Right hindlimb (tissue), 1 donor: ENCODE data around the gene A1CF.
"Not testable (repeated sequence)": the region's sequence is repeated elsewhere in the genome, so short reads cannot be mapped to it uniquely, and the experiment has no call there.

Experiments
- DNase-seq: peaks from one replicate; pipeline ENCODE4 v3.0.0-alpha.2; 2018

The A1CF gene

DNA sequence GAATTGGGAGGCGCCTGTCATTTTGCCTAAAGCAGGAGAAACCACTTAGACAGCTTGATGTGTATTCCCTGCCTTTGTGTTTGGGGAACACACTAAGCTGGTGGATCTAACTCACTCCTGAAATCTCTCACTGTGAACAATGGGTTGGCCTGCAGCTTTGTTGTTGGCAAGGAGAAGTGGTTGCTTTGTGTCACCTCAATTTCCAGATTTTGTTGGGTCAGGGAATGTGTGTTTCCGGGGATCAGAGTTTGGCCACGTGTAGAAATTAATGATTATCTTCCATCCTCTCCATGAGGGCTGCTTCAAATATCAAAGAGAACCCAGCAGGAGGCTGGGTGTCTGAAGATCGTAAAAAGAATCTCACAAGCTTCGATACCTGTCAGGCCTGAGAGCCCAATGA lies 27.8 kb downstream of the A1CF start:
- no peak for DNase-seq

DNA sequence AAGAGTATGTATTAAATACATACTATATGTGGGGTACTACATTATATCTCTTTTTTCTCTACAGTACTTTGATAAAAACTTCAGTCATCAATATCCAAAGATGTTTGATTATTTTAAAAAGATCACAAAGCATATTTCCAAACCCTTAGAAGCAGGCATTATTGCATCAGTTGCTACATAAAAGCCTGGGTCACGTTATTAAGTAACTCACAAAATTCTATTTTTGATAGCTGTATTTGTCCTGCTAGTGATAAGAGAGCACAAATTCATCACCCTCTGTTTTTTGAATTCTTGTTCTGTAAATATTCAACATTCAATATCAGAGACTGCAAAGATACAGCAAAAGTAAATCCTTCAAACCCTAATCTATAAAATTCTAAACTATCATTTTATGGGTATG lies 30.0 kb downstream of the A1CF start:
- no peak for DNase-seq

GRCh38 chr10:50855015-50855414 lies 30.4 kb downstream of the A1CF start:
- DNase-seq, result no peak

DNA sequence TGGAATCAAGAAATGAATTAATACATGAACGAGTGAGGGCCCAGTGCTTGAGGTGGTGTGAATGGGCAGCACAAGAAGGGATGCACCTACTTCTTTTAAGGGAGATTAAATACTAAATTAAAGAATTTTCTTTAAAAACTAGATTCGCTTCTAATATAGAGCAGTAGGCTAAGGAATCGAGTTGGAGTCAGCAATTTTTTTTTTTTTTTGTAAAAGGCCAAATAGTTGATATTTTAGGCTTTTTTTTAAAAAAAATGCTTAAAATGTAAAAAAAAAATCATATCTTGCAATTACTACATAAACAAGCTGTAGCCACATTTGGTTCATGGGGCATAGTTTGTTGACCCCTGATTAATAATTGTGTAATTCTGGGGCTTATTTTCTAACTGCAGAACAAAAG lies 31.9 kb downstream of the A1CF start:
- DNase-seq, result no peak

GRCh38 chr10:50851884-50852671 lies 33.3 kb downstream of the A1CF start:
- no peak for DNase-seq

DNA sequence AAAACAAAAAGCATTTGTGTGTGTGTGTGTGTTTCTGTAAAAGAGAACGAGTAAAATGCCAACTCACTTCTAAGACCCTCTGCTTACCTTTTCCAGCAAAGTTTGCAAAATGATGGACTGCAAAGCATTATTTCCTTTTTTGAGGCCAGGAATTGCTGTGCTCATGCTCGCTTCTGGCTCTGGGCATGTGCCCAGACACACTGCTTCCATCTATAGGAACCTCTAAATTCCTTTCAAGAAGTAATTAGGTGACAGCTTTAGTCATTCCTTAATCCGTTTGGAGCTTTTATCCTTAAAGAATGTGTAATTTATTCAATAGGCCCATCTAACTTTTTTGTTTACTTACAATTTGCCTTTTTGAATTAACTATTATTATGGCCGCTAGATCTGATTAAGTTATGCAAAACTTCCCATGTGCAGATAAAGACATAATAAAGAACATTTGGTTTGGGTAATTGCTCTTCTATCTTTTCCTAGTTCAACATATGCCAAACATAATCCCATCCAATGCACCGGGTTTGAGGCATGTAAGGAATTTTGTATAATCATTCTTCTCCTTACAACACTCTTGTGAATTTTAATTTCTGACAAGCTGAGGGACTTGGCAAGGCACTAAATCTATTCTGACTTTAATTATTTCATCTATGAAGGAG lies 34.7 kb downstream of the A1CF start:
- DNase-seq, result no peak

- DNase-seq, result no peak
Measured at GRCh38 chr10:50846753-50847152, 38.7 kb downstream of the A1CF start.

GRCh38 chr10:50837095-50837494 lies 48.3 kb downstream of the A1CF start:
- no peak for DNase-seq

DNA sequence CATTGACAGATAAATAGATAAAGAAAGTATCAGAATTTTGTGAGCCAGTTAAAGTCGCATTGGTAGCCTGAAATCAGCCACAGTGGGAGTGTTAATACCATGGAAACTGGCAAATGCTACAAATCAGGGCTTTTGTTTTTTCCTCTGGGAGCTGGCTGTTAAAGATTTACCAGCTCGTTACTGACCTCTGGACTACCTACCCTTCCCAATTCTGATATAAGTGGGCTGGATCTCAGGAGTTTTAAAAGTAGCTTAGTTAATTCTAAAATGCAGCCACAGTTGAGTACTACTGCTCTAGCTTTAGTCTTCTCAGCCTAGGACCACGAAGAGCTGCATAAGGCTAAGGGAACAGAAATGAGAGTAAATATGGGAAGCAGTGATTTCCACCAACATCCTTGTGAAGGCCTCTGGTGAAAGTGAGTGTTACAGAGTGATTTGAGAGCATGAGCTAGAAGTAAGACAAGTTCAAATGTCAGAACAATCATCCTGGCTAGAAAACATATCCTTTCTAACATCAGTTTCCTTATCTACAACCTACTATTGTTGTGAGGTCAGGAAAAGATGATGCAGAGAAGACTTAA lies 53.2 kb downstream of the A1CF start:
- no peak for DNase-seq

- DNase-seq, result no peak
Measured at GRCh38 chr10:50830066-50830465, 55.4 kb downstream of the A1CF start.

GRCh38 chr10:50824782-50825181 lies 60.6 kb downstream of the A1CF start:
- no peak for DNase-seq

DNA sequence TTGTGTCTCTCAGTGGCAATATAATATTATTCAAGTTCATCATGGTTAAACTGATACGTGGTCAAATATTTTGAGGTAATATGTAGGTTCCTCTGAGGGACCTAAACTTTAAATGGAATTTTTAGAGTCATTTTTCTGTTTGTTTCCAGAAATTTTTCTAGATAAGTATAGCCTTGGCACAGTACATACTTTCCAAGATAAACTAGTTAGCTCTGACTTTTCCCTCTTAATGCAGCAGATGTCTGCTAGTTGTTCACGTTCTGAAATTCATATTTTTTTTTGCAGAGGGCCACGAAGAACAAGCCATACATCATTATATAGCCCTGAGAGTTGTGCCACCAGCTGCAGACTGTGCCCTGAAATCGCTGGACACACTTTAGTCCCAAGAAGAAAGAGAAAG lies 61.6 kb downstream of the A1CF start:
- DNase-seq, result no peak

GRCh38 chr10:50809596-50809995 lies 75.8 kb downstream of the A1CF start:
- no peak for DNase-seq

- DNase-seq, result no peak
Measured at GRCh38 chr10:50807851-50808776, 77.3 kb downstream of the A1CF start.

DNA sequence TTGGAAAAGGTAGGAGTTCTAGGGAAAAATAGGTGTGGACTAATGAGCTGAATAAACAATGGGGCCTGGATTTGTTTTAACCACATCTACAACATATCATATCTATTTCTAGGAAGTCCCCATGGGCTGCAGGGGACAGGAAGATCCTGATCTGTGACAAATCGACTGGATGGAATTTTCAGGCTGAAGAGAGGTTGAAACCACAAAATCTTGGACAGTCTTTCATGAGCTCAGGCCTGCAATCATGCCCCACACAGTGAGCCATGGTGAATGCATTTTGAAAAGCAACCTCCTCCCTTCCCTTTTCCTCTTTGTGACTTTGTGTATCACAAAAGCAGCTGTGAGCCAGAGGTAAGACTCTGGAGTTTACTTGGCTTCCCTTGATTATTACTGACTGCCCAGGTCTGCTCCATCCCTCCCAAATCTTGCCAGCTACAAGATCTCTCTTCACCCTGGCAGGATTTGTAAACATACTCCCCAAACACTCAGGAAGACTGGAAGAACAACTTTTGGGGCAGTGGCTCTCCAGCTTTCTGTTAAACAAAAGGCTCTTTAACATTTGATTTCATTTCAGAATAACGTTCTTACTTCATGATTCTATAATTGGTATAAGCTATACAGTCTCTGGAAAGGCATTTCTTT lies 79.3 kb downstream of the A1CF start:
- DNase-seq, result no peak

DNA sequence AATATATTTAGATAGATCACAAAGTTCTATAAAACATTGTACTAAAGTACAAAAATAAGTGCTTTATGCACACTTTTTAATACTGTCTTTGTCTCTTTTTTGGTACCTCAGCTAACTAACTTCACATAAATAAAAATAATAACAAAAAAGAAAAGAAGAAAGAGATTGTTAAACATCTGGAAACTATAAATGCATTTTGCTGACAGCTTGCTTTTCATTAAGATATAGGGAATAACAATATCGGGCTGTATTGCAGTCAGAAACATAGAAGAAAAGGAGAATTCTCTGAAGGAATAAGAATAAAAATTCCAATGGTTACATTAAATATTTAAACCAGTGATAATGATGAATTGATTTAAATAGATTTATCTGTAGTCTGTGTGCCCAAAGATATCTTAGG lies 85.8 kb downstream of the A1CF start:
- no peak for DNase-seq

DNA sequence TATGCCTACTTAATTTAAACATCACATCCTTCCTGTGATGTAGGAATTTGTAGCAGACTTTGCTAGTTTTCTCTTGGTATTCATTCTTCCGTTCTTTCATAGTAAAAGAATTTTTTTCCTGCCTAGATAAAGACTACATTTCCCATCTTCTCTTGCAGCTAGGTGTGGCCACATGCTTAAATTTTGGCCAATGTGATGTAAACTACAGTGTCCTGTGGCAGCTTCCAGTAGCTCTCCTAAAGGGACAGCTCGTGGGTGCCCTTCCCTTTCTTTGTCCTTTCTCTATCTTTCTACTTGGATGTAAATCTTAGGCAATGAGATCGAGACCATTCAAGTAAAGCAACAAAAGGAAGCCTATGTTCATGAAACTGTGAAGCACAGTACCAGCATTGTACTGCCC lies 87.1 kb downstream of the A1CF start:
- no peak for DNase-seq

GRCh38 chr10:50796693-50797092 lies 88.7 kb downstream of the A1CF start:
- no peak for DNase-seq

DNA sequence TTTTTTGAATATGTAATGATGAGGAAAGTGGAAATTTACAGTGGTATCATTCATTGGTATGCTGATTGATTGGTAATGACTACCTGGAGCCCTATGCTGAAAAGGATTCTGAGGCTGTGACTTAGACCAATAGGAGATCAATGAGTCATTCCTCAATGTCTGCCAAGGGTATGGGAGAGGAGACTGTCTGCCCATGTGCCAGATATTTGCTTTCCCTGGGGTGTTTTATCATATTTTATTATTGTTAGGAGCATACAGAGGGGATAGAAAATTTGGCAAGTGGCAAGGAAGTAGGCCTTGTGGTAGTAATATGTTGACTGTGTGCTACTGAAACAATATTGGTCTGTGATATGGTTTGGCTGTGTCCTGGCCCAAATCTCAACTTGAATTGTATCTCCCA lies 90.9 kb downstream of the A1CF start:
- DNase-seq, result no peak

GRCh38 chr10:50788951-50789945 lies 96.2 kb downstream of the A1CF start:
- no peak for DNase-seq

GRCh38 chr10:50787962-50788361 lies 97.5 kb downstream of the A1CF start:
- DNase-seq, result not testable (repeated sequence)
